GM12878 (cell line): ENCODE data around the gene CTNNBL1. TPM values are rescaled to one million over a fixed set of nuclear protein-coding genes. Genes with fewer than 3 reads are reported as not detected.

ENCODE experiments used
- ATAC-seq: fragments of 200-7000 bp; cut with Tn5 transposase; 3 replicates; pipeline ENCODE4 v1.9.1; 2020; ENCODE audit warnings: mild to moderate bottlenecking, moderate library complexity
- BruUV-seq: library from RNA; stranded (reverse); fragments of 400-500 nt; replicated peaks from 2 replicates; lab custom pipeline; 2021; lab: Mats Ljungman, UMichigan
- CTCF ChIA-PET: fragments of 300-600 bp; sonication (Branson Sonifier 250); formaldehyde crosslinking; extraction: SDS; loops from one replicate; lab custom pipeline; 2021; ENCODE audit warnings: inconsistent platforms; lab: Yijun Ruan, JAX
- POLR2A ChIA-PET: fragments of 350-600 bp; formaldehyde crosslinking; extraction: SDS; loops from one replicate; lab custom pipeline; 2021; ENCODE audit warnings: inconsistent platforms; lab: Charles Lee
- RAD21 ChIA-PET: fragments of 300-600 bp; sonication (Branson Sonifier 250); formaldehyde crosslinking; loops from one replicate; lab custom pipeline; 2023; ENCODE audit warnings: antibody characterized with exemption; ENCODE audit not compliant: unreplicated experiment; lab: Charles Lee
- SMC1A ChIA-PET: fragments of 300-600 bp; sonication (Branson Sonifier 250); formaldehyde crosslinking; loops from one replicate; lab custom pipeline; 2023; ENCODE audit not compliant: unreplicated experiment, uncharacterized antibody; lab: Charles Lee
- DNase-seq: peaks from one replicate; pipeline ENCODE4 v3.0.0-alpha.2; 2011; ENCODE audit warnings: low read depth, low spot score
- FAIRE-seq: peaks from 3 replicates; lab custom pipeline; 2011; peaks lifted over from hg19 to GRCh38; lab: Jason Lieb, UNC
- H2AFZ ChIP-seq: 2 replicates; pipeline ENCODE4 v1.6.0; 2011; ENCODE audit warnings: low read depth, low read length, control low read depth; ENCODE audit not compliant: control insufficient read depth
- H3K27ac ChIP-seq: 2 replicates; pipeline ENCODE4 v1.5.1; 2011; ENCODE audit warnings: control low read depth; ENCODE audit not compliant: control insufficient read depth, insufficient read depth
- H3K27me3 ChIP-seq, 2 experiments: replicated peaks in 1 of 2; 2 replicates each; pipeline versions ENCODE4 v1.6.0 to v1.6.1; 2011; ENCODE audit warnings: low read length in 1 of 2; ENCODE audit not compliant: control insufficient read depth in 2 of 2, insufficient read depth in 2 of 2
- H3K36me3 ChIP-seq, 2 experiments: 2 replicates each; pipeline ENCODE4 v1.5.1; 2011; ENCODE audit warnings: low read length in 1 of 2; ENCODE audit not compliant: control insufficient read depth in 2 of 2, insufficient read depth in 2 of 2
- H3K4me1 ChIP-seq: 2 replicates; pipeline ENCODE4 v1.6.1; 2011; ENCODE audit warnings: mild to moderate bottlenecking, low read length, moderate library complexity, mixed read lengths; ENCODE audit not compliant: control insufficient read depth, insufficient read depth
- H3K4me2 ChIP-seq: 2 replicates; pipeline ENCODE4 v1.6.0; 2011; ENCODE audit warnings: control low read depth; ENCODE audit not compliant: control insufficient read depth, insufficient read depth
- H3K4me3 ChIP-seq: fragments of 200-600 bp; sonication (generic); 2 replicates; pipeline ENCODE4 v1.5.1; 2016
- H3K79me2 ChIP-seq: 2 replicates; pipeline ENCODE4 v1.6.0; 2011; ENCODE audit warnings: low read length; ENCODE audit not compliant: control insufficient read depth, insufficient read depth
- H3K9ac ChIP-seq: 2 replicates; pipeline ENCODE4 v1.8.0; 2011; ENCODE audit warnings: low read length, control low read depth, mixed read lengths; ENCODE audit not compliant: control insufficient read depth, insufficient read depth
- H3K9me3 ChIP-seq: replicated peaks from 3 replicates; pipeline ENCODE4 v1.5.1; 2011; ENCODE audit warnings: mild to moderate bottlenecking, low read length; ENCODE audit not compliant: control insufficient read depth, insufficient read depth
- H4K20me1 ChIP-seq: 2 replicates; pipeline ENCODE4 v1.6.0; 2011; ENCODE audit not compliant: control insufficient read depth, insufficient read depth
- BHLHE40 ChIP-seq, 2 experiments: fragments of 450-650 bp in 1 of 2; IDR thresholded peaks; 2 replicates each; pipeline ENCODE4 v1.6.1; 2011 to 2017; ENCODE audit warnings: low read depth in 2 of 2, borderline replicate concordance in 1 of 2, improper control_type of control experiment in 1 of 2, low read length in 1 of 2, mild to moderate bottlenecking in 1 of 2
- ELK1 ChIP-seq: IDR thresholded peaks from 2 replicates; pipeline ENCODE4 v1.6.1; 2012; ENCODE audit warnings: low read depth, low read length, improper control_type of control experiment
- FOS ChIP-seq: IDR thresholded peaks from 3 replicates; pipeline ENCODE4 v1.6.1; 2011; ENCODE audit warnings: borderline replicate concordance; ENCODE audit not compliant: insufficient read length; ENCODE audit errors: extremely low read depth
- NFIC ChIP-seq: IDR thresholded peaks from 2 replicates; pipeline ENCODE4 v1.6.1; 2012; ENCODE audit warnings: low read depth, mild to moderate bottlenecking, inconsistent platforms, low read length, moderate library complexity
- STAT1 ChIP-seq: fragments of 450-650 bp; conservative IDR thresholded peaks from 2 replicates; pipeline ENCODE4 v1.6.1; 2014; ENCODE audit warnings: antibody characterized with exemption, mild to moderate bottlenecking
- SUPT20H ChIP-seq: IDR thresholded peaks from 2 replicates; pipeline ENCODE4 v1.6.1; 2011; ENCODE audit warnings: low read depth, mild to moderate bottlenecking, low read length, moderate library complexity, borderline replicate concordance; ENCODE audit not compliant: control insufficient read depth
- WGBS: methylation state at CpG from one replicate; pipeline ENCODE4 v1.1.6; 2016; ENCODE audit warnings: low lambda C conversion rate; ENCODE audit not compliant: insufficient replicate concordance, insufficient coverage; ENCODE audit errors: missing lambda C conversion rate; 5-methylcytosine and 5-hydroxymethylcytosine counted together
- in situ Hi-C: fragments of 300-500 bp; cut with MboI; formaldehyde crosslinking; loops from 9 replicates; pipeline ENCODE4 v1.14.3; 2018; ENCODE audit warnings: mixed read lengths
- intact Hi-C: fragments of 100-400 bp; cut with micrococcal nuclease; formaldehyde crosslinking; loops from one replicate; pipeline ENCODE4 v1.14.2; 2022; ENCODE audit not compliant: unreplicated experiment
- polyA plus RNA-seq, 11 experiments: library from polyadenylated mRNA; depleted of rRNA in 4 of 11; unstranded in 6 of 11; stranded (reverse) in 5 of 11; fragments of >200 nt; fragmentation: Nextera tagmentation in 4 of 11; fragmentation: Illumina TruSeq in 1 of 11; extraction: Ambion mirVana in 4 of 11; extraction: Trizol in 1 of 11; gene quantifications; 1 replicate in 1 of 11; 2 replicates in 10 of 11; pipeline versions ENCODE4 v1.2.1 to v1.2.3, GENCODE V29; 2011 to 2016; ENCODE audit warnings: inconsistent platforms in 2 of 11, missing spikeins in 2 of 11, low read depth in 1 of 11
- total RNA-seq, 4 experiments: library from RNA; depleted of rRNA in 3 of 4; stranded (reverse); fragments of >200 nt in 3 of 4; fragmentation: Illumina TruSeq in 1 of 4; extraction: Trizol in 1 of 4; gene quantifications; 2 replicates each; pipeline versions ENCODE4 v1.2.1 to v1.2.3, GENCODE V29; 2013 to 2021

Gene CTNNBL1
- total and polyA plus RNA-seq, 10 of the 15 experiments (the other 5 are each of a cell fraction or from before 2014, with no cell fraction given): 43.1 to 102 (median 67.8) TPM

GRCh38 chr20:37690626-37691369 is 3.0 kb upstream of the CTNNBL1 start:
- ATAC-seq (no peak), FAIRE-seq (no peak), DNase-seq (no peak)
- Histone ChIP-seq H3K4me3 (no peak overlapping the region), H3K27me3 (no peaks in the 10 kb centered on the region; a peak in 1 of 4 replicates), H3K4me1 (no peaks in the 10 kb centered on the region; the same call in 1 of the 2 replicates), H3K9me3 (no peaks in the 10 kb centered on the region), H4K20me1 (no peaks in the 10 kb centered on the region), H3K27ac (no peak overlapping the region), H2AFZ (no peak overlapping the region), H3K79me2 (peaks cover 17% of the 10 kb centered on the region), H3K4me2 (no peak overlapping the region), H3K9ac (no peak overlapping the region), H3K36me3 (no peaks in the 10 kb centered on the region)
- in situ Hi-C loops: no loop called here
- WGBS: 57% methylated on average over 5 of the region's 5 CpGs
- no TSS peak for BruUV-seq
- intact Hi-C loops: no loop called here
- SMC1A ChIA-PET: interaction anchor here (1.0 kb wide), 1 partner anchor 163 kb away, joined by 3 read pairs; no protein-coding TSS in a partner anchor
- CTCF ChIA-PET: interaction anchor here (1.2 to 1.6 kb wide), 2 partner anchors 19 to 298 kb away, joined by 3 read pairs; no protein-coding TSS in a partner anchor
- RAD21 ChIA-PET: no interaction called here
- POLR2A ChIA-PET: no interaction called here
- TF ChIP-seq NFIC: no peak
- no peak for TF ChIP-seq STAT1
- TF ChIP-seq ELK1: no peak
- peak in 1 of 2 experiments; percentile 10; a peak in 1 of 4 replicates for TF ChIP-seq BHLHE40 (IDR thresholded peaks at IDR 0.05; ENCODE audit: borderline replicate concordance in 1 of 2, low read depth in 2 of 2, low read length in 1 of 2)
- TF ChIP-seq FOS: no peak
- TF ChIP-seq SUPT20H: no peak
